IMR-90 (cell line): ENCODE data around the gene RIT1. TPM values are rescaled to one million over a fixed set of nuclear protein-coding genes. Genes with fewer than 3 reads are reported as not detected.

Experiments used
- ATAC-seq: fragments of 200-7000 bp; cut with Tn5 transposase; 2 replicates; pipeline ENCODE4 v1.9.1; 2020; ENCODE audit warnings: low read depth, mild to moderate bottlenecking, moderate library complexity
- BruUV-seq: library from RNA; stranded (reverse); fragments of 400-500 nt; replicated peaks from 2 replicates; lab custom pipeline; 2021; lab: Mats Ljungman, UMichigan
- CTCF ChIA-PET: fragments of 300-600 bp; formaldehyde crosslinking; extraction: SDS; loops from one replicate; lab custom pipeline; 2021; ENCODE audit warnings: antibody characterized with exemption; lab: Yijun Ruan, JAX
- POLR2A ChIA-PET: fragments of 300-600 bp; sonication (Branson Sonifier 250); formaldehyde crosslinking; loops from one replicate; lab custom pipeline; 2022; ENCODE audit warnings: antibody characterized with exemption; ENCODE audit not compliant: unreplicated experiment; lab: Charles Lee
- DNase-seq: peaks from one replicate; pipeline ENCODE4 v3.0.0; 2013
- H2AFZ ChIP-seq: replicated peaks from 2 replicates; pipeline ENCODE3; 2013; ENCODE audit warnings: low read length, mild to moderate bottlenecking; ENCODE audit not compliant: poor library complexity
- H2AK5ac ChIP-seq: 2 replicates; pipeline ENCODE4 v1.6.1; 2013; ENCODE audit warnings: low read depth, low read length, inconsistent platforms
- H2AK9ac ChIP-seq: replicated peaks from 2 replicates; pipeline ENCODE3; 2013; ENCODE audit warnings: mild to moderate bottlenecking, low read depth, low read length, moderate library complexity; ENCODE audit not compliant: poor library complexity
- H2BK120ac ChIP-seq: 2 replicates; pipeline ENCODE4 v1.6.1; 2013; ENCODE audit warnings: low read depth, low read length, inconsistent platforms
- H2BK15ac ChIP-seq: 3 replicates; pipeline ENCODE4 v1.6.1; 2013; ENCODE audit warnings: low read depth, low read length, inconsistent platforms
- H2BK20ac ChIP-seq: 2 replicates; pipeline ENCODE4 v1.6.1; 2013; ENCODE audit warnings: low read depth, mild to moderate bottlenecking, inconsistent platforms, low read length, moderate library complexity
- H2BK5ac ChIP-seq: 2 replicates; pipeline ENCODE4 v1.6.1; 2013; ENCODE audit warnings: mild to moderate bottlenecking, low read depth, low read length, inconsistent platforms; ENCODE audit not compliant: poor library complexity, severe bottlenecking
- H3K14ac ChIP-seq: replicated peaks from 2 replicates; pipeline ENCODE4 v1.6.1; 2013; ENCODE audit warnings: low read depth, low read length, inconsistent platforms
- H3K18ac ChIP-seq: 2 replicates; pipeline ENCODE4 v1.6.1; 2013; ENCODE audit warnings: low read depth, low read length, control low read depth
- H3K23ac ChIP-seq: 2 replicates; pipeline ENCODE4 v1.6.1; 2013; ENCODE audit warnings: low read depth, low read length, inconsistent platforms
- H3K27ac ChIP-seq: 2 replicates; pipeline ENCODE4 v1.5.1; 2013; ENCODE audit warnings: mild to moderate bottlenecking, control low read depth, low read length; ENCODE audit not compliant: insufficient read depth
- H3K27me3 ChIP-seq: 2 replicates; pipeline ENCODE4 v1.6.1; 2013; ENCODE audit warnings: low read length; ENCODE audit not compliant: control insufficient read depth, insufficient read depth
- H3K36me3 ChIP-seq: 2 replicates; pipeline ENCODE4 v1.6.1; 2013; ENCODE audit warnings: low read length, mixed read lengths; ENCODE audit not compliant: control insufficient read depth, insufficient read depth
- H3K4ac ChIP-seq: 2 replicates; pipeline ENCODE4 v1.6.1; 2013; ENCODE audit warnings: low read depth, low read length, inconsistent platforms
- H3K4me1 ChIP-seq: 2 replicates; pipeline ENCODE4 v1.6.1; 2013; ENCODE audit warnings: low read length, mixed read lengths; ENCODE audit not compliant: control insufficient read depth, insufficient read depth
- H3K4me2 ChIP-seq: 2 replicates; pipeline ENCODE4 v1.6.1; 2013; ENCODE audit warnings: low read depth, mild to moderate bottlenecking, control low read depth, low read length, moderate library complexity
- H3K4me3 ChIP-seq: 2 replicates; pipeline ENCODE4 v1.5.1; 2013; ENCODE audit warnings: low read depth, mild to moderate bottlenecking, control low read depth, low read length, moderate library complexity; ENCODE audit not compliant: insufficient read depth
- H3K56ac ChIP-seq: 2 replicates; pipeline ENCODE4 v1.6.1; 2013; ENCODE audit warnings: low read length, inconsistent platforms; ENCODE audit not compliant: insufficient read depth; ENCODE audit errors: extremely low read depth
- H3K79me1 ChIP-seq, 2 experiments: 2 replicates each; pipeline ENCODE4 v1.6.1; 2013; ENCODE audit warnings: low read length in 2 of 2, inconsistent platforms in 1 of 2, low read depth in 1 of 2
- H3K9ac ChIP-seq: 2 replicates; pipeline ENCODE4 v1.6.1; 2013; ENCODE audit warnings: low read depth, low read length, control low read depth
- H3K9me1 ChIP-seq: 2 replicates; pipeline ENCODE4 v1.6.1; 2013; ENCODE audit warnings: low read length, inconsistent platforms; ENCODE audit not compliant: insufficient read depth
- H3K9me3 ChIP-seq: 2 replicates; pipeline ENCODE4 v1.6.1; 2013; ENCODE audit warnings: low read length; ENCODE audit not compliant: control insufficient read depth, insufficient read depth
- H4K20me1 ChIP-seq: 2 replicates; pipeline ENCODE4 v1.6.1; 2013; ENCODE audit warnings: low read length, inconsistent platforms; ENCODE audit not compliant: insufficient read depth
- H4K5ac ChIP-seq: 2 replicates; pipeline ENCODE4 v1.6.1; 2013; ENCODE audit warnings: mild to moderate bottlenecking, low read depth, low read length, control low read depth
- H4K8ac ChIP-seq, 2 experiments: 2 replicates each; pipeline ENCODE4 v1.6.1; 2013; ENCODE audit warnings: low read depth in 2 of 2, low read length in 2 of 2, control low read depth in 1 of 2, inconsistent platforms in 1 of 2
- H4K91ac ChIP-seq: 2 replicates; pipeline ENCODE4 v1.6.1; 2013; ENCODE audit warnings: low read depth, low read length, inconsistent platforms; ENCODE audit not compliant: insufficient read depth
- FOS ChIP-seq: fragments of 150-350 bp; IDR thresholded peaks from 2 replicates; pipeline ENCODE4 v1.6.1; 2016; ENCODE audit warnings: low read depth, low read length
- MAFK ChIP-seq: IDR thresholded peaks from 2 replicates; pipeline ENCODE4 v1.6.1; 2012; ENCODE audit warnings: low read depth, low read length, improper control_type of control experiment
- MAZ ChIP-seq: IDR thresholded peaks from 2 replicates; pipeline ENCODE4 v1.6.1; 2012; ENCODE audit warnings: low read depth, mild to moderate bottlenecking, low read length, improper control_type of control experiment, moderate library complexity, borderline replicate concordance
- NFE2L2 ChIP-seq: fragments of 150-350 bp; IDR thresholded peaks from 2 replicates; pipeline ENCODE4 v1.6.1; 2016; ENCODE audit warnings: low read depth, mild to moderate bottlenecking, low read length
- RAD21 ChIP-seq: IDR thresholded peaks from 2 replicates; pipeline ENCODE4 v1.6.1; 2012; ENCODE audit warnings: low read length, improper control_type of control experiment
- RFX5 ChIP-seq: IDR thresholded peaks from 2 replicates; pipeline ENCODE4 v1.8.0; 2012; ENCODE audit warnings: low read depth, mild to moderate bottlenecking, low read length, moderate library complexity
- SMC3 ChIP-seq: fragments of 150-350 bp; IDR thresholded peaks from 2 replicates; pipeline ENCODE4 v1.6.1; 2016; ENCODE audit warnings: low read depth, mild to moderate bottlenecking, antibody characterized with exemption, low read length, moderate library complexity
- WGBS, 2 experiments: methylation state at CpG; one replicate each; pipeline versions ENCODE4 v1.1.5 to v1.1.7; 2013; ENCODE audit warnings: missing lambda C conversion rate in 2 of 2; ENCODE audit not compliant: insufficient read length in 1 of 2; ENCODE audit errors: extremely low coverage in 2 of 2; 5-methylcytosine and 5-hydroxymethylcytosine counted together
- dilution Hi-C: fragments of 300-500 bp; cut with HindIII; formaldehyde crosslinking; loops from one replicate; pipeline ENCODE4 v1.14.3; 2018; ENCODE audit warnings: low sequenced_read_pairs; ENCODE audit not compliant: unreplicated experiment
- in situ Hi-C: fragments of 300-500 bp; cut with MboI; formaldehyde crosslinking; loops from 3 replicates; pipeline ENCODE4 v1.14.3; 2019; ENCODE audit warnings: low sequenced_read_pairs, inconsistent platforms, mixed read lengths
- intact Hi-C: fragments of 100-400 bp; cut with micrococcal nuclease; formaldehyde crosslinking; loops from 2 replicates; pipeline ENCODE4 v1.10.0; 2022
- polyA plus RNA-seq, 3 experiments: library from polyadenylated mRNA; depleted of rRNA; stranded (reverse); fragments of >200 nt; gene quantifications; 2 replicates each; pipeline ENCODE4 v1.2.3, GENCODE V29; 2012; ENCODE audit warnings: low replicate concordance in 1 of 3
- total RNA-seq: library from RNA; depleted of rRNA; stranded (reverse); fragments of >200 nt; gene quantifications from 2 replicates; pipeline ENCODE4 v1.2.3, GENCODE V29; 2012
- TF ChIP-seq, protein P1 (sequence below): conservative IDR thresholded peaks from 2 replicates; pipeline ENCODE4 v1.5.1; 2012; ENCODE audit warnings: mild to moderate bottlenecking, low read depth, low read length, improper control_type of control experiment

The RIT1 gene
- total and polyA plus RNA-seq, 2 of the 4 experiments (the other 2 are of a cell fraction): 29.6 to 46.8 TPM

- H3K9me1 ChIP-seq: peaks cover 6% of the 10 kb centered on the region
- H2BK5ac ChIP-seq: peak overlapping the region; percentile 60
- no peak overlapping the region for H2AFZ ChIP-seq
- H4K20me1 ChIP-seq: no peaks in the 10 kb centered on the region; the same call in 1 of the 2 replicates
- peak; percentile 32 for ATAC-seq
- no peak overlapping the region for H3K4me2 ChIP-seq
- no peak overlapping the region for H2AK9ac ChIP-seq
- no peak overlapping the region for H2BK120ac ChIP-seq
- H3K79me1 ChIP-seq: peaks cover 0 to 9% of the 10 kb centered on the region in 2 experiments; a peak in 2 of 4 replicates
- no peak overlapping the region for H3K14ac ChIP-seq
- peak overlapping the region; percentile 68; the same call in 1 of the 2 replicates for H3K27ac ChIP-seq
- peaks cover 25% of the 10 kb centered on the region for H3K4me1 ChIP-seq
- H3K23ac ChIP-seq: no peak overlapping the region
- peak; percentile 55 for DNase-seq
- no peak overlapping the region for H3K4ac ChIP-seq
- H4K5ac ChIP-seq: no peak overlapping the region
- no peaks in the 10 kb centered on the region for H3K27me3 ChIP-seq
- no peaks in the 10 kb centered on the region for H3K9me3 ChIP-seq
- no peak overlapping the region for H3K18ac ChIP-seq
- BruUV-seq: no TSS peak
- no peak overlapping the region for H2BK15ac ChIP-seq
- H3K36me3 ChIP-seq: no peaks in the 10 kb centered on the region
- dilution Hi-C loops: no loop called here
- in situ Hi-C loops: no loop called here
- H2AK5ac ChIP-seq: no peak overlapping the region
- ChIA-PET CTCF (no interaction called here), POLR2A (no interaction called here)
- no peak overlapping the region for H4K8ac ChIP-seq
- H3K56ac ChIP-seq: no peak overlapping the region
- no peak overlapping the region for H4K91ac ChIP-seq
- H3K9ac ChIP-seq: no peak overlapping the region
- intact Hi-C loops: no loop called here
- H3K4me3 ChIP-seq: no peak overlapping the region
- WGBS, 2 experiments: no CpG with 5 or more reads among the region's 5 CpGs
- TF ChIP-seq, protein P1, sequence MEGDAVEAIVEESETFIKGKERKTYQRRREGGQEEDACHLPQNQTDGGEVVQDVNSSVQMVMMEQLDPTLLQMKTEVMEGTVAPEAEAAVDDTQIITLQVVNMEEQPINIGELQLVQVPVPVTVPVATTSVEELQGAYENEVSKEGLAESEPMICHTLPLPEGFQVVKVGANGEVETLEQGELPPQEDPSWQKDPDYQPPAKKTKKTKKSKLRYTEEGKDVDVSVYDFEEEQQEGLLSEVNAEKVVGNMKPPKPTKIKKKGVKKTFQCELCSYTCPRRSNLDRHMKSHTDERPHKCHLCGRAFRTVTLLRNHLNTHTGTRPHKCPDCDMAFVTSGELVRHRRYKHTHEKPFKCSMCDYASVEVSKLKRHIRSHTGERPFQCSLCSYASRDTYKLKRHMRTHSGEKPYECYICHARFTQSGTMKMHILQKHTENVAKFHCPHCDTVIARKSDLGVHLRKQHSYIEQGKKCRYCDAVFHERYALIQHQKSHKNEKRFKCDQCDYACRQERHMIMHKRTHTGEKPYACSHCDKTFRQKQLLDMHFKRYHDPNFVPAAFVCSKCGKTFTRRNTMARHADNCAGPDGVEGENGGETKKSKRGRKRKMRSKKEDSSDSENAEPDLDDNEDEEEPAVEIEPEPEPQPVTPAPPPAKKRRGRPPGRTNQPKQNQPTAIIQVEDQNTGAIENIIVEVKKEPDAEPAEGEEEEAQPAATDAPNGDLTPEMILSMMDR: no peak
- TF ChIP-seq NFE2L2: no peak
- TF ChIP-seq MAZ: no peak
- TF ChIP-seq MAFK: no peak
- no peak for TF ChIP-seq RAD21
- TF ChIP-seq SMC3: no peak
- TF ChIP-seq RFX5: no peak
- TF ChIP-seq FOS: no peak
- no peak overlapping the region for H2BK20ac ChIP-seq
These were observed 22.7 kb downstream of the RIT1 start for GRCh38 chr1:155888481-155888880.
